NCI-H2196 (cell line): ENCODE results near the gene RNASE7.
"Not testable (repeated sequence)": the region's sequence is repeated elsewhere in the genome, so short reads cannot be mapped to it uniquely, and the experiment has no call there.

Experiments used
- DNase-seq: peaks from one replicate; lab custom pipeline; 2025; ENCODE audit not compliant: unreplicated experiment; lab: John Stamatoyannopoulos, UW

The RNASE7 gene

DNA sequence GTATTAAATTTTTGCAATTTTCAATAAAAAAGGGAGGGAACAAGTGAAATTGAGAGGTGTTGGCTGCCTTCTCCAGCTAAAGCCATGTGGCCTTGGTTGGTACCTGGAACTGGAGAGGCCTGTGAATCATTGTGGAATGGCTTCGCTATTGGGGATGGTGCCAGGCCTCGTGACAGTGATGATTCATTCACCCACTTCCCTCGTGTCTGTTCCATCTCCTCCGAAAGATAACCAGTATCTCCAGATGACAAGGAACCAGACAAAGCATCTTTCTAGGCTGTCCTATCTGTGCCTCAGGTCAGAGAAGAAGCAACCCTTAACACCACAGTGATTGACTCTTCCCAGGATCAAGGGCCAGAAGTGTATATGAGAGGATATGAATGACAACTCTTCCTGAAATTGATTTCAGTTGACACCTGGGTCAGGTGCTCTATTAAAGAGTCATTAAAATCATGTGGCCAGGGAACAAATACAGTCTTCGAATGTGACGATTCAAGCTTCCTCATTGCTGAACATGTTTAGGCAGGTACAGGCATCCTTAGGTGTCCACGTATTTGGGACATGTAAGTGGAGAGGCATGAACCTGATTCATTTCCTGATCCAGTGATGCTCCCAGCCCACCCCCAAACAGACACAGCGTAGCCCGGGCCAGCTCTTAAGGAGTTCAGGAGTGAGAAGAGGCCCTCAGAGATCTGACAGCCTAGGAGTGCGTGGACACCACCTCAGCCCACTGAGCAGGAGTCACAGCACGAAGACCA lies at the start of gene RNASE7:
Gene RNASE7, plus strand, starts transcription at position 687 of the 758 bp plus-strand sequence. CDS start 631 bp downstream, outside the sequence.
- no peak for DNase-seq

DNA sequence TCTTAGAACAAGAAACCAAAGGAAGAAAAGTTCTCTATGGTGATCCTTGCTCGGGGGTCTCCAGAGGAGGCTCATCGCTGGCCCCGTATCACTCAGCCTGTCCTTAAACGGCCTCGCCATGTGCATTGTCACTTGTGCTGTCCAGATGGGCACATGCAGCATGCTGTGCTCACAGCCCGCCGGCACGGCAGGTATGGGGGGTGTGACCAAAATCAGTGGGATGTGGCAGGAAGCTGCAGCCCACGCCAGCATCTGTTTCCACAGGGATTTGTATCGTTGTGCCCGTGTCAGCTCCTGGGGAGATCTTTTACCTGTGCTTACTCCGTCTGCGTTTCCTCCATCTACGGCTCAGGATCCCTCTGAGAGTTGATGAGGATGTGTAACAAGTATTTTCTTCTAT lies 45.6 kb upstream of the RNASE7 start:
- DNase-seq: no peak

- no peak for DNase-seq
Observed at GRCh38 chr14:20997115-20997514, 45.0 kb upstream of the RNASE7 start.

DNA sequence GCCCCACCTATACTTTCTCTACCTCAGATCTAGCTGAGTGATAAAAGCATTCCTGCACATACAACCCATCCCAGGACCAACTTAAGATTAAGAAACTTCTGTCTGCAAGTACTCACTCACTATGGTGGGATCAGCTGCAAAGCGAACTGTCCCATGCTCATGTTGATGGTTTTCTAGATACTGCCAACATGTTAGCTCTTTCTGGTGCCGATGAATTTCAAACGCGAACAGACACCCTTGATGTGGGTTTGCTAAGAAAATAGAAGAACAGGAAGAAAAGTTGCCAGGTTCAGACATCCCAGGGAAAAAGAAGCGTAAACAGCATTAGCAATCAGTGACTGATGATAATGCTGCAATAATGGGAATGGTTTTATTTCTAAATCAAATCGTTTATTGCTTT lies 44.6 kb upstream of the RNASE7 start:
- no peak for DNase-seq

GRCh38 chr14:20998139-20998538 lies 44.0 kb upstream of the RNASE7 start:
- DNase-seq: no peak

DNA sequence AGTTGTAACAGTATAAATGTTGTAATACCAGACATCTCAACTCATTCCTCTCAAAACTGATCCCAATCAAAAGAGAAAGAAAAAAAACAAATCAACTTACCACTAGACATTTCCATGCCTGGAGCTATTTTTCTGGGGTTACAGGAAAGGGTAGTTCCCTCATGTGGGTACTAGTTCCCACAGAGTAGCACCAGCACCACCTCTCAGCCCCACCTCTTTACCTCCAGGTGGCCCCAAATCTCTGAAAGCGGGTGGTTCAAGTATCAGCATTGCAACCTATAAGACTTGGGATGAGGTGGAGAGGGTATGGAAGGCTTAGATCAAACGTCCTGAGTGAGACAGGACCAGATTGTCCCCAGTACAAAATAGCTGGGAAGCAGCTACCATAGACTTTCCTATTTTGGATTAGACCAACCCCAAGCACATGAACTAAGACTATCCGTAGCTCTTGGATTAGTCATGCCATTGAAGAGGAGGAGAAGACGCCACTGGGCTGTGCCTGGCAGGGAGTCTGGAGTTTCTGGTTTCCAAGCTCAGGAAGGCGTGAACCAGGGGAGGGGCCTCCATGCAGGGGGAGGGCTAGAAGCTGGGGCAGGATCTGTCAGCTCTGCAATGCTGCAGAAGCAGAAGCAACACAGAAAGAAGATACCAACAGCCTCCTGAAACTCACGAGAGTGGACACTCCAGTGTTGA lies 43.3 kb upstream of the RNASE7 start, which contains the start of gene SLC39A2:
Gene SLC39A2, plus strand, starts transcription at position 620 of the 693 bp plus-strand sequence. CDS start 154 bp downstream, outside the sequence.
- DNase-seq: peak; percentile 31

- no peak for DNase-seq
Observed at GRCh38 chr14:20999591-20999990, 42.6 kb upstream of the RNASE7 start.

GRCh38 chr14:21001218-21001617 lies 40.9 kb upstream of the RNASE7 start:
- DNase-seq: no peak

DNA sequence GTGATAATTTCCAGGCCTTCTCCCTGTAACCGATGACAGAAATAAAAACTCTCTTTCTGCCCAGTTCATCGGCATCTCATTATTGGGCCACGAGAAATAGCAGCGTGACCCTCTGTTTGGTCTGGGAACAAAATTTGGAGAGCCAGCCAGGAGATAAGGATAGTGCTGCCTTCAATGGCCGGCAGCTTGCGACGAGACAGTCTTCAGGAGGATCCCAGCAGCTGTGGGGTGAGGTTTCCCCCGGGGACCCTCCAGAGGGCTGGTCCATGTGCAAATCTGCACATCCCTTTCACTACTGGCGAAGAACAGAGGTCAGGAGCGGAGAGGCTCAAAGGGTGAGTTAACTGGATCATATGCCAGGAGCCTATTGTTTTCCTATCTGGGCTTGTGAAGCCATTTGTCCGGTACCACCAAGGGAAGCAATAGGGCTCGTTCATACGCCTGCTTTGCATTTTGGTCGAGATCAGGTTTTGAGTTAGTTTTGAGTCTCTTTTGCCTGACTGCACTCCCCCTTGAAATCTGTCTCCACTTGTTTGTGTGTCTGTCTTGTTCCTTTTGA lies 38.3 kb upstream of the RNASE7 start:
- DNase-seq: no peak

DNA sequence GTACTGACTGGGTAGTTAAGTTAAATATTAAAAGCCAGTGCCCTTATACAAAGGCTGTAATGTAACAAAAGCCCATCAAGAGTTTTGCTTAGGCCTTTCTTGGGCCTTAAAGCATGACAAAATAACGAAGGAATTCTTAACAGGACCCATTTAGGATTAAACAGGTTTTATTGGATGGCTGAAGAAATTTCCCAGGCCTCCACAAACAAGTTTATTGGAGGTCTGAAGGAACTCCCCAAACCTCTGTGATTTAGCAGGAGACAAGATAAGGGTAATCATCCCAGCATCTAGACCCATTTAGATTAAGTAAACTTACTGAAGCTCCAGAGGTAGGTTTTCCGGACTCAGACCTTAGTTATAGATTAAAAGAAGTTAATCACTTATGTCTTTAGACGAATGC lies 32.4 kb upstream of the RNASE7 start:
- not testable (repeated sequence) for DNase-seq

DNA sequence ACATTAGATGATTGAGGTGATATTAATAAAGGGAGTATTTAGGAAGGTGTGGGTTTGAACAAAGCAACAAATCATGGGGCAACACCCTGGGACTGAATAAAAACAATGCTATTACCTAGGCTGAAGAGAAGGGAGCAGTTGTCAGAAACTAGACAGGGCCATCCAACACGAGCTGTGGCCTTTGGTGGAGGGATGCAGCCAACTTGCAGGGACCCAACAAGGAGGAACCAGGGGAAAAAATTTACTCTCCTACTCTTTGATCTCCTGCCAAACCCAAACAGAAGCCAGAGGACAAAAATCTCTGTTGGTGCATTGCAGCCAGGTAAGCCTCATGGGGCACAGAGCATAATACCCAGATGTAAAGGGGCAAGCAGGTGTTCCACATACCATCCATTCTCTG lies 31.0 kb upstream of the RNASE7 start:
- no peak for DNase-seq

DNA sequence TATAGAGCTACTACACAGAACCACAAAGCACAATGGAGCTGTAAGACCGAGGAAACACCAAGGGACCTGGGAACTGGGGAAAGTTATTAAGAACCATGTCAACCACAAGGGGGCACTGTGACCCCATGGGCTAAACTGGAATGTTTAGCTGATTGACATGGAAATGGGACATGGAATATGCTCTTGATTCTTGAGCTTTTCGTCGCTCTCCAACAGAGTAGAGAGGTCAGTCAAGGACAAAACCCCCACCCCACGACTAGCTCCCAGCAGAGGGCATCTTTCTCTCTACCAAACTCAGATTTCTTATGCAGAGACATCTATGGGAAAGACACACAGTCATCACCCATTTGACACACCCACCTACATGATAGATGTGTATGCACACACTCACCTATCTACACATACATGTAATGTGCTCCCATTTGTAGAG lies 27.4 kb upstream of the RNASE7 start:
- peak; percentile 88 for DNase-seq

DNA sequence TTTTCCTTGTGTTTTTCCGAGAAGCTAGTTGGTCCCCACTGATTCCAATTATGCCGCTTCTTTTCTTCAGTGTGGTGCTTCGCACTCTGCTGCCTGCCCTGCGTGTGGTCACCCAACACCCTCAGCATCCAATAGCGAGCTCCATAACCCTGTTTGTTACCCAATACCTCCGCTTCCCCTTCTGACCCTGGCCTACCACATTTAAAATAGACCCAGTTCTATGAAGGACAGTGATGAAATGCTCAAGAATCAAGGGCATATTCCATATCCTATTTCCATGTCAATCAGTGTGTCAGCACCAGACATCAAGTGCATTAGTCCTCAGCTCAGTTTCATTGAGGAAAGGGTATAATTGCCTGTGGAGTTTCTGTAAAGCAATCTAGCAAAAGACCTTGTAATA lies 26.9 kb upstream of the RNASE7 start:
- no peak for DNase-seq

- no peak for DNase-seq
Observed at GRCh38 chr14:21016413-21017190, 25.6 kb upstream of the RNASE7 start.

DNA sequence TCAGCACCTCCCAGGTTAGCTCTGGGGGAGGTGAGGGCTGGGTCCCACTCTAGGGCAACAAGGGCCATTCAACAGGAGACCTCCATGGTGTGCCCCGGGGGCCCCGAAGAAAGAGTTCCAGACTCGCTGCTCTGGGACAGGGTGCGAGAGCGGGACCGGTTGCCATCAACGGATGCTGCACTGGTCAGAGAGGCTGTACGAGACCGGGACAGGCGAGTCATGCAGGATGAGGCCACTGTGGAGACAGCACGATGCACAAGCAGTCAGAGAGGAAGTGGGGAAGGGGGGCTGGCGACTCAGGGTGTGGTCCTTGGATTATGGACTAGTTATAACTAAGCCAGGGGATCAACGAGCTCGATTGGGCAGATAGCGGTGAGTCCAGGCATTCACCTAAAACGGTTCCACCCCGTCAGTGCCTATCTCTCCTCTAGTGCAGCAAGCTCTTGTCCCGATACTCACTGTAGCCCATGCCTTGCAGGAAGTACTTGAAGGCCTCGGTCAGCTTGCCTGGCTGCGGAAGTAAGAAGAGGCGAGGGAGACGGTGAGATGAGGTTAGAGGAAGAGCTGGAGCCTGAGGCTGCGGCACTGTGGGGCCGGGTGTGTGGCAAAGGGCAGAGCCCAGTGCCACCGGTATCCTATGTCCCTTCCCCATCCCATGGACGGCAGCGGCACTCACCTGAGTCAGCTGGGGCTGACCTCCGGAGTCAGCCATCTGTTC lies 24.5 kb upstream of the RNASE7 start:
- no peak for DNase-seq

DNA sequence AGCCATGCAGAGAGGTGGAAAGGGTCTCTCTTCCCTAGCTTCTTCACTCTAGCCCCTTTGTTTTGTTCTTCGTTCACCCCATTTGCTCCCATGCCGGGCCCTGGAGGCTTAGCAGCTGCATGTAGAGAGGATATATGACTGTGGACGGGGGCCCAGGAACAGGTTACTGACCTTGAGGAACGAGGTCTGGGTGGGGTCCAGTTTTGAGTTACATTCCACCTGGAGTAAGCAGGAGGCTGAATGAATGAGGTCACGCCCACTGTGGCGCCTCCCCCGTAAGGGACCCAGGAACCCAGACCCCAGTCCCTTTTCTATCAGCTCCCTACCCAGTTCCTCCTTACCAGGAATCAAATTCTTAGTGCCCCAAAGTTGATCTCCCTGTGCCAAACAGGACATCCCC lies 23.9 kb upstream of the RNASE7 start:
- DNase-seq: no peak

GRCh38 chr14:21018781-21019180 lies 23.4 kb upstream of the RNASE7 start:
- no peak for DNase-seq

- no peak for DNase-seq
Observed at GRCh38 chr14:21019366-21019765, 22.8 kb upstream of the RNASE7 start.

DNA sequence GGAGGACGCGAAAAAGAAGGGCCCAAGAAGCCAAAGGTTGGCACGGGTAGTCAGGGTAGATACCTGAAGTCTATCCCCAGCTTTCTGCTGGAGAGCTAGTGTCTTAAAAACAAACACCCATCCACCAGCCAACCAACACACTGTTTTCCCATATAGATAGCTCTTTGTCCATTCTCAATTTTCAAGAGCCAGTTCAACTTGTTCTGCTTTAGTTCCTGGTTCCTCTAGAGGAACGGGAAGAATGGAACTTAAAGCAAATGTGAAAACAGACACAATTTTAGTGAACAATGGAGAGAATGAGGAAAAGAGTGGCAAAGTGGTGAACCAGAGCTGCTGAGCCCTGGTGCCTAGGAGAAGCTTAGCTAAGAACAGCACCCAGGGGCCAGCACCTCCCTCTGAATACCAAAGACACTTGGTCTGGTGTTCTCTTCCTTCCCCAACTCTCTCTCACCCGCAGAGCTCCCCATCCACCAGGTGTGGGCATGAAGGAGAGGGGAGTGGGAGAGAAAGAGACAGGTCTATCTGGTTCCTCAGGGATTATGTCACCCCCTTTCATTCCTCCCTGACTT lies 21.1 kb upstream of the RNASE7 start:
- no peak for DNase-seq

GRCh38 chr14:21022686-21023085 lies 19.5 kb upstream of the RNASE7 start:
- no peak for DNase-seq
